ENCODE measurements around the gene CRYZL1.
A peak's percentile ranks its signal among the peaks of the same experiment; 100 is the strongest.
"Not testable (repeated sequence)": the region's sequence is repeated elsewhere in the genome, so short reads cannot be mapped to it uniquely, and the experiment has no call there.

The CRYZL1 gene

GRCh38 chr21:33641352-33642026, at the start of gene CRYZL1:
Gene CRYZL1 (minus strand): TSS chr21:33641741. CDS start chr21:33631551, 10,190 bp downstream.
- DNase-seq: peak; percentile 100
- intact Hi-C loops (cut with DNase I): loop anchor here (2.0 to 10.0 kb wide), 4 partner anchors 53 to 1907 kb away; partner anchors contain the start of genes DONSON, RCAN1 and SCAF4

- intact Hi-C loops (cut with DNase I): no loop called here
- no peak for DNase-seq
These were observed 49.3 kb upstream of the CRYZL1 start for GRCh38 chr21:33690874-33691273.

- intact Hi-C loops (cut with DNase I): no loop called here
- DNase-seq: no peak
These were observed 46.8 kb upstream of the CRYZL1 start for GRCh38 chr21:33688353-33688752.

GRCh38 chr21:33687634-33688033, 46.1 kb upstream of the CRYZL1 start:
- intact Hi-C loops (cut with DNase I): no loop called here
- no peak for DNase-seq

- intact Hi-C loops (cut with DNase I): no loop called here
- no peak for DNase-seq
These were observed 44.8 kb upstream of the CRYZL1 start for GRCh38 chr21:33686386-33686785.

GRCh38 chr21:33685613-33686197, 44.2 kb upstream of the CRYZL1 start:
- intact Hi-C loops (cut with DNase I): no loop called here
- DNase-seq: no peak

GRCh38 chr21:33684923-33685560, 43.5 kb upstream of the CRYZL1 start:
- no peak for DNase-seq
- intact Hi-C loops (cut with DNase I): no loop called here

- intact Hi-C loops (cut with DNase I): no loop called here
These were observed 42.5 kb upstream of the CRYZL1 start for GRCh38 chr21:33684068-33684467.

GRCh38 chr21:33682992-33683627, 41.6 kb upstream of the CRYZL1 start:
- intact Hi-C loops (cut with DNase I): no loop called here

More at GRCh38 chr21:33684068-33684467, 42.5 kb upstream of the CRYZL1 start:
- DNase-seq: no peak

GRCh38 chr21:33680870-33681269, 39.3 kb upstream of the CRYZL1 start:
- intact Hi-C loops (cut with DNase I): no loop called here
- DNase-seq: no peak

More at GRCh38 chr21:33682992-33683627, 41.6 kb upstream of the CRYZL1 start:
- DNase-seq: no peak

GRCh38 chr21:33677450-33677849, 35.9 kb upstream of the CRYZL1 start:
- no peak for DNase-seq
- intact Hi-C loops (cut with DNase I): no loop called here

- intact Hi-C loops (cut with DNase I); DNase-seq: not testable (repeated sequence)
These were observed 35.1 kb upstream of the CRYZL1 start for GRCh38 chr21:33676666-33677065.

- intact Hi-C loops (cut with DNase I): no loop called here
- DNase-seq: no peak
These were observed 32.7 kb upstream of the CRYZL1 start for GRCh38 chr21:33674226-33674625.

GRCh38 chr21:33673473-33673872, 31.9 kb upstream of the CRYZL1 start:
- intact Hi-C loops (cut with DNase I): no loop called here

GRCh38 chr21:33670076-33670978, 28.8 kb upstream of the CRYZL1 start:
- intact Hi-C loops (cut with DNase I): no loop called here
- DNase-seq: no peak

More at GRCh38 chr21:33673473-33673872, 31.9 kb upstream of the CRYZL1 start:
- DNase-seq: no peak

GRCh38 chr21:33668620-33669019, 27.1 kb upstream of the CRYZL1 start:
- no peak for DNase-seq
- intact Hi-C loops (cut with DNase I): no loop called here

- no peak for DNase-seq
- intact Hi-C loops (cut with DNase I): no loop called here
These were observed 26.6 kb upstream of the CRYZL1 start for GRCh38 chr21:33668180-33668579.

- no peak for DNase-seq
These were observed 26.1 kb upstream of the CRYZL1 start for GRCh38 chr21:33667636-33668035.

GRCh38 chr21:33666153-33666552, 24.6 kb upstream of the CRYZL1 start:
- intact Hi-C loops (cut with DNase I): no loop called here
- DNase-seq: no peak

More at GRCh38 chr21:33667636-33668035, 26.1 kb upstream of the CRYZL1 start:
- intact Hi-C loops (cut with DNase I): no loop called here

- intact Hi-C loops (cut with DNase I): no loop called here
- no peak for DNase-seq
These were observed 22.6 kb upstream of the CRYZL1 start for GRCh38 chr21:33664135-33664534.
